SU-DHL-6 (cell line): ENCODE measurements around the gene SMAD5.

Source experiments
- H2AFZ ChIP-seq: fragments of 200-600 bp; sonication (generic); 2 replicates; pipeline ENCODE4 v1.6.1; 2014; ENCODE audit warnings: low read depth, mild to moderate bottlenecking, moderate library complexity, mixed read lengths, antibody characterized with exemption, low read length; ENCODE audit not compliant: severe bottlenecking
- H3F3A ChIP-seq: fragments of 200-600 bp; shearing (Covaris generic); 2 replicates; pipeline ENCODE4 v1.6.0; 2016; ENCODE audit warnings: antibody characterized with exemption, mild to moderate bottlenecking; ENCODE audit not compliant: insufficient read depth
- H3K27ac ChIP-seq: fragments of 200-600 bp; sonication (generic); 2 replicates; pipeline ENCODE4 v1.5.1; 2016; ENCODE audit warnings: low read depth, mild to moderate bottlenecking, low read length, moderate library complexity, mixed read lengths
- H3K27me3 ChIP-seq: fragments of 200-600 bp; sonication (generic), shearing (Covaris generic); 2 replicates; pipeline ENCODE4 v1.6.0; 2014; ENCODE audit warnings: mild to moderate bottlenecking, low read length
- H3K36me3 ChIP-seq: fragments of 200-600 bp; sonication (generic); 2 replicates; pipeline ENCODE4 v1.6.1; 2014; ENCODE audit warnings: mild to moderate bottlenecking, low read length, mixed read lengths
- H3K4me2 ChIP-seq: fragments of 300-600, 200-600 bp; shearing (Covaris generic), sonication (generic); 2 replicates; pipeline ENCODE4 v1.6.0; 2014; ENCODE audit warnings: low read length, low read depth, mild to moderate bottlenecking; ENCODE audit not compliant: poor library complexity, severe bottlenecking
- H3K4me3 ChIP-seq: fragments of 200-600 bp; sonication (generic); 2 replicates; pipeline ENCODE4 v1.5.1; 2014; ENCODE audit warnings: antibody characterized with exemption, low read length, mild to moderate bottlenecking, mixed read lengths; ENCODE audit not compliant: insufficient read depth, poor library complexity, severe bottlenecking
- H3K79me2 ChIP-seq: fragments of 200-600 bp; sonication (generic); 2 replicates; pipeline ENCODE4 v1.6.1; 2014; ENCODE audit warnings: mild to moderate bottlenecking, low read length, moderate library complexity; ENCODE audit not compliant: insufficient read depth
- H3K9ac ChIP-seq: fragments of 200-600 bp; sonication (generic); 2 replicates; pipeline ENCODE4 v1.7.0; 2014; ENCODE audit warnings: mild to moderate bottlenecking, low read length
- H3K9me2 ChIP-seq: fragments of 200-600 bp; sonication (generic); replicated peaks from 2 replicates; pipeline ENCODE4 v1.6.1; 2014; ENCODE audit warnings: low read length; ENCODE audit not compliant: insufficient read depth
- H3K9me3 ChIP-seq: fragments of 200-600 bp; sonication (generic); 2 replicates; pipeline ENCODE4 v1.6.1; 2014; ENCODE audit warnings: low read length, mixed read lengths; ENCODE audit not compliant: insufficient read depth
- H4K20me1 ChIP-seq: fragments of 200-600 bp; sonication (generic); 2 replicates; pipeline ENCODE4 v1.6.1; 2014; ENCODE audit warnings: low read depth, mild to moderate bottlenecking, antibody characterized with exemption, low read length, moderate library complexity, mixed read lengths
- CTCF ChIP-seq: fragments of 200-600 bp; sonication (generic); IDR thresholded peaks from one replicate; pipeline ENCODE4 v1.5.1; 2017; ENCODE audit warnings: antibody characterized with exemption, mild to moderate bottlenecking, low read length, moderate library complexity; ENCODE audit not compliant: insufficient read depth, poor library complexity, severe bottlenecking
- EZH2phosphoT487 ChIP-seq: fragments of 200-600 bp; sonication (generic), shearing (Covaris generic); conservative IDR thresholded peaks from 2 replicates; pipeline ENCODE4 v1.6.1; 2018; ENCODE audit warnings: mild to moderate bottlenecking, antibody characterized with exemption, low read length, moderate library complexity, mixed read lengths

Gene SMAD5

GRCh38 chr5:136104306-136104965, 28.2 kb upstream of the SMAD5 start:
- H3K4me3 ChIP-seq: no peak overlapping the region
- no peaks in the 10 kb centered on the region for H3K79me2 ChIP-seq
- H4K20me1 ChIP-seq: no peaks in the 10 kb centered on the region
- H3K36me3 ChIP-seq: no peaks in the 10 kb centered on the region
- H2AFZ ChIP-seq: no peak overlapping the region
- no peaks in the 10 kb centered on the region for H3K9me2 ChIP-seq
- H3K4me2 ChIP-seq: no peak overlapping the region
- no peaks in the 10 kb centered on the region for H3K27me3 ChIP-seq
- H3K27ac ChIP-seq: no peak overlapping the region
- H3K9ac ChIP-seq: no peak overlapping the region
- no peak for TF ChIP-seq EZH2phosphoT487
- no peaks in the 10 kb centered on the region for H3F3A ChIP-seq
- H3K9me3 ChIP-seq: no peaks in the 10 kb centered on the region

- Histone ChIP-seq H3K9me3 (no peaks in the 10 kb centered on the region), H3F3A (no peaks in the 10 kb centered on the region), H3K4me3 (no peak overlapping the region), H3K36me3 (no peaks in the 10 kb centered on the region), H3K9me2 (no peaks in the 10 kb centered on the region), H3K79me2 (no peaks in the 10 kb centered on the region), H3K9ac (no peak overlapping the region), H3K27me3 (no peaks in the 10 kb centered on the region), H3K4me2 (no peak overlapping the region), H4K20me1 (no peaks in the 10 kb centered on the region), H2AFZ (no peak overlapping the region), H3K27ac (no peak overlapping the region)
- TF ChIP-seq CTCF (no peak), EZH2phosphoT487 (no peak)
Observed at GRCh38 chr5:136106351-136107031, 26.2 kb upstream of the SMAD5 start.

GRCh38 chr5:136108180-136108611, 24.4 kb upstream of the SMAD5 start:
- H3K9me3 ChIP-seq: no peaks in the 10 kb centered on the region
- H3K4me2 ChIP-seq: no peak overlapping the region
- H3K79me2 ChIP-seq: no peaks in the 10 kb centered on the region
- H4K20me1 ChIP-seq: no peaks in the 10 kb centered on the region
- no peaks in the 10 kb centered on the region for H3F3A ChIP-seq
- no peaks in the 10 kb centered on the region for H3K9me2 ChIP-seq
- H3K27ac ChIP-seq: no peak overlapping the region
- no peak for TF ChIP-seq CTCF
- no peak overlapping the region for H3K4me3 ChIP-seq
- no peaks in the 10 kb centered on the region for H3K36me3 ChIP-seq
- H3K27me3 ChIP-seq: no peaks in the 10 kb centered on the region
- no peak overlapping the region for H3K9ac ChIP-seq
- H2AFZ ChIP-seq: no peak overlapping the region

GRCh38 chr5:136108766-136109165, 23.9 kb upstream of the SMAD5 start:
- Histone ChIP-seq H3K9me2 (no peaks in the 10 kb centered on the region), H3K9me3 (no peaks in the 10 kb centered on the region), H3K36me3 (no peaks in the 10 kb centered on the region), H3K27ac (no peak overlapping the region), H2AFZ (no peak overlapping the region), H3K4me3 (no peak overlapping the region), H3K27me3 (no peaks in the 10 kb centered on the region), H4K20me1 (no peaks in the 10 kb centered on the region), H3K9ac (no peak overlapping the region), H3K4me2 (no peak overlapping the region), H3F3A (no peaks in the 10 kb centered on the region), H3K79me2 (no peaks in the 10 kb centered on the region)
- TF ChIP-seq EZH2phosphoT487 (no peak), CTCF (no peak)
